Hypothalamus (tissue), 51 donors: ENCODE results near the gene KAT14.
"Not testable (repeated sequence)": the region's sequence is repeated elsewhere in the genome, so short reads cannot be mapped to it uniquely, and the experiment has no call there.

Experiments
- DNase-seq, 51 donors: peaks; one replicate each; lab custom pipeline; 2025; lab: John Stamatoyannopoulos, UW

The KAT14 gene

DNA sequence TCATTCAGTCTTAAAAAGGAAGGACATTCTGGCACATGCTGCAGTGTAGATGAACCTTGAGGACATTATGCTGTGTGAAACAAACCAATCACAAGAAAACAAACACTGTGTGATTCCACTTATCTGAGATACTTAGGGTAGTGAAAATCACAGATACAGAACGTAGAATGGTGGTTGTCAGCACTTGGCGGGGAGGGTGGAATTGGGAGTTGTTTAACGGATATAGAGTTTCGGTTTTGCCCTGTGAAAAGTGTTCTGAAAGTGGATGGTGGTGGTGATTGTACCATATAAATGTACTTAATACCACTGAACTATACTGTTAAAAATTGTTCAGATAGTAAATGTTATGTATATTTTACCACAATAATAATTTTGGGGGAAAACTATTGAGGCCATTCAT lies 18.4 kb downstream of the KAT14 start:
- DNase-seq = no peak

DNA sequence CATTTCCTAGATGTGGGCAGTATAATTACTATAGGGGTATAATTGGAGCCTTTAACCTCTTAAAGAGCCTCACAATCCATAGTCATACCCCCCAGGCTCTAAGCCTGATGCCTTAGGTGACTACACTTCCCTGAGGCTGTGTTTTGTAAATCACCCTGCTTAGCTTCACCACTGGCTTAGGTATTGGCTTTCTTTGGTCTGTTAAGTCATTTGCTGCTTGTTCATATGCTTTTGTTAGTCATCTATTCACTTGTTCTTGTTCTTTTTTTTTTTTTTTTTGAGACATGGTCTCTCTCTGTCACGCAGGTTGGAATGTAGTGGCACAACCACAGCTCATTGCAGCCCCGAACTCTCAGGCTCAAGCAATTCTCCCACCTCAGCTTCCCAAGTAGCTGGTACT lies 26.7 kb downstream of the KAT14 start:
- no peak for DNase-seq

DNA sequence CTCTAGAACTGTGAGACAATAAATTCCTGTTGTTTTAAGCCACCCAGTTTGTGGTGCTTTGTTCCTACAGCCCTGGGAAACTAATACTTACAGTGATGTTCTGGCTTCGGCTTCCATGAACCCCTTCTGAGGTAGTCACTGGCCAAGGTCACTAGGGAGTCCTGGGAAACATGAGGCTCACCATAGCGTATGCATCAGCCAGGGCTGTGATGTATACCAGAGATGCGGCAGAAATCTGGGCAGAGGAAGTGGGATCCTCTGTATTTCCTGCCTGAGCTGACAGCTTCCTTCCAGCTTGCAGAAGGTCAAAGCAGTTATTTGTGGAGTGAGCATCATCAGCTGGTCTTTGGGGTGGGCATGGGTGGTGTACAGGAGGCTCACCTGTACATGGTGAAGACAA lies 27.9 kb downstream of the KAT14 start:
- DNase-seq = no peak

DNA sequence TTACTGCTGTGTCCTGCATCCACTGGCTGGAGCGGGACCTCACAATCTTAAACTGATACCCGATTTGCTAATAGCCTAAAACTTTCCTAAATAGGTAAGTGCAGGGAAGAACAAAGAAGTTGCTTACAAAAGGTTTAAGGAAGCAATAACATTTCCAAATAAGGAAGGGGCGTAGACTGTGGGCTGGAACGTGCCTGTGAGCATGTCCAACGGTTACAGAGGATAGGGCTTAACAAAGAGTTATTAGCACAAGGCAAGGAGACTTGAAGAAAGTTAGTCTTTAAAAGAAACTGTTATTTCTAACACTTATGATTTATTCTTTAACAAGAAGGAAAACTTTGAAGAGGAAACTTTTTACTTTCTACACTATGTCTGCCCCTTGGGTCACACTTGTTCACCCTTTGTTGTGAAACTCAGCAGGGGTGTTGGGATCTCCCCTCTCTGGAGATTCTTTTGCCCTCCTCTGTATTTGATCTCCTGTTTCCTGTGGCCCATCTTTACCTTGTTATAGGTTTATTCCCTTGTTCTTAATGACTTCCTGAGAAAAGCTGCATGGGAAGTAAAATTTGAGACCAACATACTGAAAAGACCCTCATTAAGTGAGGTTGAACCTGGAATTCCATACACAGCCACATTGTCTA lies 28.7 kb downstream of the KAT14 start:
- no peak for DNase-seq

DNA sequence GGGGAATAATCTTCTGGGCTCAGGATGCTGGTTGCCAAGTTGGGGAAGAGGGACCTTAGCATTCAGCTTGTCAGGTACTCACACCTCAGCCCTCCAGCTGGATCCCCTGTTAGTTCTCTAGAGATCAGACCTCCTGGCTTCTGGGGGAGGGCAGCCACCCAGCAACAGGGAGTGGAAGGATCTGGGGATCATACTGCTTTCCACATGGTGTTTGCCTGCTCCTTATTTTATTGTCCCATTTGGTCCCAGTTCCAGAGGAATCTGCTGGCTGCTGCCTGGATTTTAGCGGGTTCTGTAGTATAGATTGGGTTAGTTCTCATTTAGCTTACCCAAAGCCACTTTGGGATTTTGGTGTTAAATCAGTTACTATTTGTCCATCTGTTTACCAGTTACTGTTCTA lies 29.3 kb downstream of the KAT14 start:
- no peak for DNase-seq

DNA sequence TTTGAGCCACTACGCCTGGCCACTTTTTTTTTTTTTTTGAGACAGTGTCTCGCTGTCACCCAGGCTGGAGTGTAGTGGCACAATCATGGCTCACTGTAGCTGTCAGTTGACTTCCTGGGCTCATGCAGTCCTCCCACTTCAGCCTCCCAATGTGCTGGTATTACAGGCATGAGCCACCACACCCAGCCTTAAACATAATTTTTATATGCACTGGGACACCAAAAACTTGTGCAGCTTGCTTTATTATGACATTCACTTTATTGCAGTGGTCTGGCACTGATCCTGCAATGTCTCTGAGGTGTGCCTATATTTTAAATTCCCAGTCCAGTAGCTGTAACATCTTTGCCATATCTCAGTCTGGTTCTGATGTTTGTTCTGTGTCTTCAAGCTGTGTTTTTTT lies 34.7 kb downstream of the KAT14 start:
- no peak for DNase-seq

DNA sequence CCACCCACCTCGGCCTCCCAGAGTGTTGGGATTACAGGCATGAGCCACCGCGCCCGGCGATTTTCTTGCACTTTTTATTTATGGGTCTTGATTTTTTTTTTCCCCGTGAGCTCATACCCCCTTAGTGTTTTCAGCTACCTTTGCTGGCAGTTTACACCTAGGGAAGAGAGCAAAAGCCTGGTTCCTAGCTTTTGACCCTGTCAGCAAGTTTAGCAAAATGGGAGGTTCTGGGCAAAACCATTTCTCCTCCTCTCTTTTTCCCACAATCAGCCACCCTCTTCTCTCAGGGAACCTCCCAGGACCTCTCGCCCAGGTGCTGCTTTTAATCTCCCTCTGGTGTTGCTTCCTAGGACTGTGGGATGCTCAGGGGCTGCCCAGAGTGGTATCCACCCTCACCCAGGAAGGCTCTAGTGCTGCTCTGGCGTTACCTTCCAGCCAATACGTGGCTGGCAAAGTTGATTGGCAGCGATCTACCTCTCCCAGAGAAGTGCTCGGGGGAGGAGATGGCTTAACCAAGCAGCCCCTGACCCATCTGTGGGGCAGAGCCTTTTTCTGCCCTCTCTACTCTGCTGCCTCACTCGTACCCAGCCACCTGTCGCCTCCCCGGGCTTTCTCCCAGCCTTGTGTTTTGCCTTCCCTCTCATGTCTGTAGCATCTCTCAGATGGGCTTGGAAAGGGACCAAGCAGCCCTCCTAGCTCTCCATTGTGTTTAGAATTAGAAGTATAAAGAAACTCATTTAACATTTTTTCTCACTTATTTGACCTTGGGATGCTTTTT lies 37.4 kb downstream of the KAT14 start:
- no peak for DNase-seq

DNA sequence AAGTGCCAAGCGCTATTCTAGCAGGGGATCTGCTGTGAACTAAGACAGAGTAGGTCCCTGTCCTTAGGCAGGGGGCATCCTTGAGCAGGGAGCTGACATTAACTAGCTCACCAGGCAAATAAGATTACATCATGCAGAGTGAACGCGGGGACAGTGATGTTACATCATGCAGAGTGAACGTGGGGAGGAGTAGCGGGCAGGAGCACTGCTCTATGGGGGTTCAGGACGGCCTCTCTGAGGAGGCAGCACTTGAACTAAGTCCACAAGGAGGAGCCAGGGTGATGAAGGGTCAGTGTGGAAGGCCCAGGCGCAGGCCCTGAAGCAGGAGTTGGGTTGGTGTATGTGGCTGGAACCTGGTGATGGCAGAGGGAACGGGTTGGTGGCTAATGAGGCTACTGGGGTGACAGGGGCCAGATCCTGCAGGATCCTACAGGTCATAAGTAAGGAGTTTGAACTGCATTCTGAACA lies 38.7 kb downstream of the KAT14 start:
- DNase-seq = no peak

DNA sequence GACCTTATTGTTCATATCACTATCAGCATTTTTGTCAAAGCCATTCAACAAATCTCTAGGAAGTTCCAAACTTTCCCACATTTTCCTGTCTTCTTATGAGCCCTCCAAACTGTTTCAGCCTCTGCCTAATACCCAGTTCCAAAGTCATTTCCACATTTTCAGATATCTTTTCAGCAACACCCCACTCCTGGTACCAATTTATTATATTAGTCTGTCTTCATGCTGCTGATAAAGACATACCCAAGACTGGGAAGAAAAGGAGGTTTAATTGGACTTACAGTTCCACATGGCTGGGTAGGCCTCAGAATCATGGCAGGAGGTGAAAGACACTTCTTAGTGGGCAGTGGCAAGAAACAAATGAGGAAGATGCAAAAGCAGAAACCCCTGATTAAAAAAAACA lies 42.7 kb downstream of the KAT14 start:
- not testable (repeated sequence) for DNase-seq

DNA sequence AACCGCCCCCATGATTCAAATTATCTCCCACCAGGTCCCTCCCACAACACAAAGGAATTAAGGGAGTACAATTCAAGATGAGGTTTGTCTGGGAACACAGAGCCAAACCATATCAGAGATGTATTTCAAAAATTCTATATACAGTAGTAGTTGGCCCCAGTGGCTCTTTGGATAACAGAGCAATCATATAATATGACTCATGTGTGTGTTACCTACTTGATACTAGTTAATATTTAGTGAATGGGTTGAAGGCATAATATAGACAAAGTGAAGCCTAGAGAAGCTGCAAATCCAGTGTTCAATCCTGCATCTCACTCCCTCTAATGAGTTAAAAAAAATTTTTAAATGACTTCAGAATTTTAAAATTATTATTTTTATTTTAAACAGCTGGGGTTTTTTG lies 43.2 kb downstream of the KAT14 start:
- no peak for DNase-seq

DNA sequence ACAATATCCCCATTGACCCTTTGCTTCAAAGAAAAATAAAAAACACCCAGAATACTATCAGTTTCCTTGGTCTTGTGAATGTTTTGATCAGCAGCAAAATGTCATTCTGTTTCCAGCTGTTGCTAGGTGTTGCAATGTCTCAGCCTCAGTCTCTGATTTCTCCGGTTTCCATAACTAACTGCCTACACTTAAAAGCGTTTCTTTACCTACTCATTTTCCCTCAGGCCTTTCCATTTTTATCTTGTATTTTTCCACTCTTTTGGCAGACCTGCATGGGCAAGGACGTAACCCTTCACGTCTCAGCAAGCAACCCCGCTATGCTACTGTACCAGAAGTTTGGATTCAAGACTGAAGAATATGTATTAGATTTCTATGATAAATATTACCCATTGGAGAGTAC lies 49.4 kb downstream of the KAT14 start:
- DNase-seq = no peak

DNA sequence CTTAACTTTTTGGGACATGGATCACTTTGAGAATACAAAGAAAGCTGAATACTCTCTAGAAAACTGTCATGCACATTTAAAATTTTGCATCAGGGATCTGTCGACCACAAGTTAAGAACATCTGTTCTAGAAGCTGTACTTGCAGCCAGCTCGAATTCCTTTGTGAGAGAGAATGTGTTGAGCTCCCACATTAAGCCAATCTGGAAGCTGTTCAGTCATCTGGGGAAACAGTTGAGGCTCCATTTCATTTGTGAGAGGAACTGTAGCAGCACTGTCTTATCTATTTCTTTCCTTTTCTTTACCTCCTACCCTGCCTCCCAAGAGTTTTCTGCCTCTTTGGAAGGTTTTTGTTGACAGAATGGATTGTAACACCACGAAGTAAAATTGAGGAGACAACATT lies 50.8 kb downstream of the KAT14 start:
- DNase-seq = no peak

DNA sequence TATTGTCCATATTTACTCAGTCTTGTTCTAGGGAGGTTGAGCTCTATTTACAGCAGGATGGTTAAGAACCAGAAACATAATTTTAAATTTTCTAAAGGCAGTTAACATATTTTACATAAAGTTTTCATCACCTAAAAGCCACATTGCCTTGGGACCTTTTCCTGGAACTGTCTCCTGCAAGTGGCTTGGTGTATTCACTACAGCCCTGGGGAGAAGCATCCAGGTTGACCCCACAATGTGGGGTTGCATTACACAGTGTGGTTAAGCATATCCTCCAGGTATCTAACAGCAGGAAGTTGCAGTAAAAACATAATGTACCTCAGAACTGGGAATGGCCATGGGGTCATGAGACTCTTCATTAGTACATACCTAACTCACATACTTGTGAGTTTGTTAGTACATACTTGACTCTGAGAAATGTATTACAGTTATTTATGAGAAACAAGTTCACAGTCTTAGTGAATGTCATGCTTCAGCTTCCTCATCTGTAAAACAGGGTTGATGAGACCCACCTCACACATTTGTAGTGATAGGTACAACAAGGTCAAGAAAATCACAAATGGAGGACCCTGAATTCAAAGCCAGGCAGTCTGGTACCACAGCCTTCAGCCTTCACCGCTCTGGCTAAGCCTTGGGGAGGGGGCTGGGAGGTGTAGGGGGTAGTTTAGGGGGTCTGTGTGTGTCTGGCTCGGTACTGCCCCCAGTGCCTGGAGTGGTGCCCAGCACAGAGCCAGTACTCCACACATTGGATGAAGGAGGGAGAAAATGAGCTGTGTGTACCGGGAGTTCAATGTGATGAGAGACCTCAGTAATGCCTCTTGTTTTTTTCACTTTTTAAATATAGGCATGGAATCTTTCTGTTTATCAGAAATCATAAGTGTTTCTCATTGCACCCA lies 52.9 kb downstream of the KAT14 start:
- no peak for DNase-seq

DNA sequence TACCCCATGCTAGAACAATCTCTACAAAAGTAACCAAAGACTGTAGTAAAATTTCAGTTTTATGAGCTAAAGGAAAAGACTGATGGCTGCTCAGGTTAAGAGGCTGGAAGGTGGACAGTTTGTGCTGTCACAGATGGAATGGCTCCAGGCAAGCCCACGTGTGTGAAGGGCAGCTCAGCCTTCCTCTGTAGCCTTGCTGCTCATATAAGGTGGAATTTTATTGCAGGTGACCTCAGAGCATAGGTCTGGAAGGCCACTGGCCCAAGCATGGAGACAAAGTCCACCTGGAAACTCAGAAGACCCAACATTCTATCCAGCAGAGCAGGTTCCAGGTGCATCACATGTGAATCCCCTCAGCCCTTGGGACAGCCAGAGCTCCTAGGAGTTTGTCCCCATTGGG lies 53.6 kb downstream of the KAT14 start:
- DNase-seq = no peak

DNA sequence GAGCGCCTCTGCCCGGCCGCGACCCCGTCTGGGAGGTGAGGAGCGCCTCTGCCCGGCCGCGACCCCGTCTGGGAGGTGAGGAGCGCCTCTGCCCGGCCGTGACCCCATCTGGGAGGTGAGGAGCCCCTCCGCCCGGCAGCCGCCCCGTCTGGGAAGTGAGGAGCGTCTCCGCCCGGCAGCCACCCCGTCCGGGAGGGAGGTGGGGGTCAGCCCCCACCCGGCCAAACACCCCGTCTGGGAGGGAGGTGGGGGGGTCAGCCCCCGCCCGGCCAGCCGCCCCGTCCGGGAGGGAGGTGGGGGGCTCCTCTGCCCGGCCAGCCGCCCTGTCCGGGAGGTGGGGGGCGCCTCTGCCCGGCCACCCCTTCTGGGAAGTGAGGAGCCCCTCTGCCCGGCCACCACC lies 56.8 kb downstream of the KAT14 start:
- DNase-seq = not testable (repeated sequence)

DNA sequence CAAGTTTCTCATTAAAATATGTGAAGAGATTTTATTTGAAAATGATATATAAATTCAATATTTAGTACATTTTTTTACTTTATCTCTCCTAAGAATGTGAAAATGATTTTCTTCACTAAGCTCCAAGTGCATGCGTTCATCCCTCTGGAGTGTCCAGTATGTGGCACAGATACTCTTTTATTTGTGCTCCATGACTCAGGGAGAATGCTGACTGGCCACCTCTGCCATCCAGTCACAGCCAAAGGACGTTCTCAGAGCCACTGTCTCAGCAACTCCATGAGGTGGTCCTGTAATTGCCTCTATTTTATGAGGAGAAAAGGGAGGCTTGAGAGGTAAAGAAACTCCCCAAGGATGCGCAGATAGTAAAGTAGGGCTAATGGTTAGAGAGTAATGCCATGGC lies 58.3 kb downstream of the KAT14 start:
- DNase-seq = no peak

DNA sequence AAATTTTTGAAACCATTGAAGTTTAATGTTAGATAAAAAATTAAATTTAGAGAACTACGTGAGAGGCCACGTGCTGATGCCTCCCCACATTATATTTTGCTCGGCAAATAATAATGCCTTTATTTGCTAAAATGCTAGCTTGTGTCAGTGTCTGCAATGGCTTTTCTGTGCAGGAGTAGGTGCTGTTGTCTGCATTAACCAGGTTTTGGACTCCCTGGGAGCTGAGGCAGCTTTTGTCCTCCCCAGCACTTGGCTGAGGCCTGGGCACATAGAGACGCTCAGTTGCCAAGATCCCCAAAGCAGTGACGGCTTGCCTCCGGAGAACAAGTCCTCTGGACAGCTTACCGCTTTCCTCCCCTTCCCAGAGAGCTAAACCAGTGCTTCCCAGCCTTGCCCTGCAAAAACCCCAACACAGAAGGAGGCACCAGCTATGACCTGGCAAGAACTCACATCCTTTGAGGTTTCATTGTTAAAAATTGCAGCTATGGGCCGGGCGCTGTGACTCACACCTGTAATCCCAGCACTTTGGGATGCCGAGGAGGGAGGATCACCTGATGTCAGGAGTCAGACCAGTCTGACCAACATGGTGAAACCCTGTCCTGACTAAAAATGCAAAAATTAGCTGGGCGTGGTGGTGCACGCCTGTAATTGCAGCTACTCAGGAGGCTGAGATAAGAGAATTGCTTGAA lies 59.9 kb downstream of the KAT14 start:
- DNase-seq = no peak

DNA sequence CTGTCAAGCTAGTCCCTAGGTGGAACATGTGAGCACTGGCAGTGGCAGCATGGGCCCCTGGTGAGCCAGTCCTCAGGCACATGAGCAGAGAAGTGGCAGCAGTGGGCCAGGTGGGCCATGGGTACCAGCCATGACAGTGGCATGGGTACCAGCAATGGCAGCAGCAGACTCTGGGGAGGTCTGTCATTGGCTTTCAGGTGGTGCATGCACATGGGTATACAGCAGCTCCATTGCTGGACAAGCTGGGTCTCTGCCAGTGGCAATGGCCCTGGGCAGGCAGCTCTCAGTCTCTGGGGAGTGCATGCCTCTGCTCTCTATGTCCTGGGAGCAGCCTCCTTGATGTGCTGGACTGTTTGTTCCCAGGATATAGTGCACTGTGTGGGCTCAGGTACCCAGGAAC lies 65.3 kb downstream of the KAT14 start:
- no peak for DNase-seq

DNA sequence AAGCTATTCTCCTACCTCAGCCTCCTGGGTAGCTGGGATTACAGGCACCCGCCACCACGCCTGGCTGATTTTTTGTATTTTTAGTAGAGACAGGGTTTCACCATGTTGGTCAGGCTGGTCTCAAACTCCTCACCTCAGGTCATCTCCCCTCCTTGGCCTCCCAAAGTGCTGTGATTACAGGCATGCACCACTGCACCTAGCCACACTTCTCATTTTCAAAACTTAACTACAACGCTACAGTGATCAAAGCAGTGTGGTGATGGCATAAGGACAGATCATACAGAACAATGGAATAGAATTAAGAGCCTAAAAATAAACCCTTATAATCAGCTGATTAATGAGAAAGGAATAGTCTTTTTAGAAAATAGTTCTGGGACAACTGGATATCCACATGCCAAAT lies 66.0 kb downstream of the KAT14 start:
- not testable (repeated sequence) for DNase-seq

DNA sequence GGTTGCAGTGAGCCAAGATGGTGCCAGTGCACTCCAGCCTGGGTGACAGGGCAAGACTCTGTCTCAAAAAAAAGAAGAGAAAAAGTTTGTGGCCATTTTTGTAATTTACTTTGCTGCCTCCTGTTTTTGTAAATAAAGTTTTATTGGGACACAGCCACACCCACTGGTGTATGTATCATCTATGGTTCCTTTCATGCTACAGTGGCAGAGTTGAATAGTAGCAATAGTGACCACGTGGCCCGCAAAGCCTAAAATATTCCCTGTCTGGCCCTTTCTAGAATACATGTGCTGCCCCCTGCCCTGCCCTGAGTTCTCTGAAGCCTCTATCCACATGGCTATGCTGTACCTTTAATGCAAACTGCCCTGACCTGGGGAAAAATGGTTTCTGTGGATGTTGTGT lies 75.3 kb downstream of the KAT14 start:
- DNase-seq = no peak

DNA sequence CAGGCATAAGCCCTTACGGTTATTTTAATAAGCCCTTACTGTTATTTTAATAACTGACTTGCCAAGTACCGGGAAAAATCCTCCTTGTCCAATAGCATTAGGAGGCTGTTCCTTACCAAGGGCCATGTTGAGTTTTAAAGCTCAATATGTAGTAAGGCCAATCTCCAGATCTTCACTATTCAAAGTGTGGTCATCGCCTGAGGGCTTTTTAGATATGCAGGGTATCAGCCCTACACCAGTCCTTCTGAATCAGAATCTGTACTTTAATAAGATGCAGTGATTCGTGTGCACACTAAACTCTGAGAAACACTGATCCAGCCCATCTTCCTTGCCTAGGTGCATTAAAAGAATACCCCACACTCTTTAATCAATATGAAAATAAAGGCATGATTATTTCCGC lies 77.9 kb downstream of the KAT14 start:
- DNase-seq = no peak
